Inflammatory macrophage (primary cell): ENCODE data around the gene PLEKHO2.

Source experiments
- DNase-seq, 2 donors: peaks; one replicate each; pipeline ENCODE4 v3.0.0-alpha.2; 2020 to 2022

Gene PLEKHO2

GRCh38 chr15:64894395-64895056, 52.8 kb downstream of the PLEKHO2 start:
- DNase-seq, result peak in 1 of 2 donors; percentile 71

- DNase-seq, result peak; percentile 74 to 79
Measured at GRCh38 chr15:64895285-64896065, 53.8 kb downstream of the PLEKHO2 start.

- no peak for DNase-seq
Measured at GRCh38 chr15:64896371-64897069, 54.8 kb downstream of the PLEKHO2 start.

- peak; percentile 86 to 89 for DNase-seq
Measured at GRCh38 chr15:64897345-64897985, 55.8 kb downstream of the PLEKHO2 start.

GRCh38 chr15:64898406-64898805, 56.7 kb downstream of the PLEKHO2 start:
- DNase-seq, result no peak

- DNase-seq, result no peak
Measured at GRCh38 chr15:64901141-64901540, 59.4 kb downstream of the PLEKHO2 start.

GRCh38 chr15:64901914-64902313, 60.2 kb downstream of the PLEKHO2 start:
- DNase-seq, result no peak

GRCh38 chr15:64902863-64903262, 61.1 kb downstream of the PLEKHO2 start:
- DNase-seq, result no peak

- DNase-seq, result no peak
Measured at GRCh38 chr15:64903326-64903950, 61.7 kb downstream of the PLEKHO2 start.

GRCh38 chr15:64904189-64904588, 62.5 kb downstream of the PLEKHO2 start:
- DNase-seq, result no peak

GRCh38 chr15:64905119-64905831, 63.6 kb downstream of the PLEKHO2 start:
- peak; percentile 82 for DNase-seq

- no peak for DNase-seq
Measured at GRCh38 chr15:64905941-64906340, 64.2 kb downstream of the PLEKHO2 start.

GRCh38 chr15:64906402-64906801, 64.7 kb downstream of the PLEKHO2 start:
- no peak for DNase-seq

- DNase-seq, result no peak
Measured at GRCh38 chr15:64907991-64908390, 66.3 kb downstream of the PLEKHO2 start.

- DNase-seq, result no peak
Measured at GRCh38 chr15:64909546-64909945, 67.8 kb downstream of the PLEKHO2 start.

GRCh38 chr15:64911311-64912186, 69.8 kb downstream of the PLEKHO2 start, which contains the start of gene ANKDD1A:
Gene ANKDD1A (plus strand): TSS chr15:64911902. CDS start chr15:64911931, 29 bp downstream.
- peak in 1 of 2 donors; percentile 26 for DNase-seq

GRCh38 chr15:64912379-64913325, 70.9 kb downstream of the PLEKHO2 start:
- DNase-seq, result no peak

GRCh38 chr15:64915518-64916227, 74.0 kb downstream of the PLEKHO2 start:
- no peak for DNase-seq

GRCh38 chr15:64916365-64916764, 74.7 kb downstream of the PLEKHO2 start:
- DNase-seq, result no peak
